SK-N-SH treated with all-trans-retinoic acid at 6 μM for 48 hours (cell line): ENCODE data around the gene EVA1C.

Experiments
- ATAC-seq: fragments of 200-7000 bp; cut with Tn5 transposase; 3 replicates; pipeline ENCODE4 v1.9.1; 2020; ENCODE audit warnings: mild to moderate bottlenecking, moderate library complexity
- ARNTL ChIP-seq: fragments of 450-650 bp; formaldehyde crosslinking; IDR thresholded peaks from 2 replicates; pipeline ENCODE4 v1.5.0; 2020; ENCODE audit warnings: low read depth, mild to moderate bottlenecking, moderate library complexity, borderline replicate concordance
- BACH2 ChIP-seq: fragments of 250-450 bp; sonication (Bioruptor Pico); IDR thresholded peaks from 2 replicates; pipeline ENCODE4 v1.9.0; 2021; ENCODE audit warnings: mild to moderate bottlenecking, borderline replicate concordance
- CSDC2 ChIP-seq: fragments of 250-450 bp; sonication (Bioruptor Pico); IDR thresholded peaks from 2 replicates; pipeline ENCODE4 v1.5.0; 2020; ENCODE audit warnings: mild to moderate bottlenecking, moderate library complexity
- CSRNP3 ChIP-seq: fragments of 250-450 bp; sonication (Bioruptor Pico); IDR thresholded peaks from 2 replicates; pipeline ENCODE4 v1.5.1; 2021; ENCODE audit warnings: mild to moderate bottlenecking, moderate library complexity
- ESRRG ChIP-seq: fragments of 250-450 bp; sonication (Bioruptor Pico); IDR thresholded peaks from 2 replicates; pipeline ENCODE4 v1.6.1; 2021; ENCODE audit warnings: mild to moderate bottlenecking
- GLIS3 ChIP-seq: fragments of 250-450 bp; sonication (Bioruptor Pico); IDR thresholded peaks from 2 replicates; pipeline ENCODE4 v1.5.0; 2020; ENCODE audit warnings: mild to moderate bottlenecking, moderate library complexity
- ISL1 ChIP-seq: fragments of 250-450 bp; sonication (Bioruptor Pico); IDR thresholded peaks from 2 replicates; pipeline ENCODE4 v2.1.2; 2022; ENCODE audit warnings: mild to moderate bottlenecking, moderate library complexity
- SNAI2 ChIP-seq: fragments of 250-450 bp; sonication (Bioruptor Pico); IDR thresholded peaks from 2 replicates; pipeline ENCODE4 v1.5.0; 2020; ENCODE audit warnings: mild to moderate bottlenecking, moderate library complexity
- TCF4 ChIP-seq: fragments of 250-450 bp; sonication (Bioruptor Pico); IDR thresholded peaks from 2 replicates; pipeline ENCODE4 v1.8.0; 2021; ENCODE audit warnings: mild to moderate bottlenecking, moderate library complexity, borderline replicate concordance
- TOX ChIP-seq: fragments of 250-450 bp; sonication (Bioruptor Pico); IDR thresholded peaks from 2 replicates; pipeline ENCODE4 v1.8.0; 2021; ENCODE audit warnings: mild to moderate bottlenecking, moderate library complexity, borderline replicate concordance
- ZC3H10 ChIP-seq: fragments of 250-450 bp; sonication (Bioruptor Pico); IDR thresholded peaks from 2 replicates; pipeline ENCODE4 v1.5.1; 2021; ENCODE audit warnings: mild to moderate bottlenecking, moderate library complexity
- ZFP3 ChIP-seq: fragments of 250-450 bp; sonication (Bioruptor Pico); IDR thresholded peaks from 2 replicates; pipeline ENCODE4 v1.5.0; 2020; ENCODE audit warnings: mild to moderate bottlenecking, moderate library complexity
- ZFP30 ChIP-seq: fragments of 450-650 bp; formaldehyde crosslinking; IDR thresholded peaks from 2 replicates; pipeline ENCODE4 v1.5.0; 2022; ENCODE audit warnings: mild to moderate bottlenecking, moderate library complexity
- ZNF565 ChIP-seq: fragments of 450-650 bp; formaldehyde crosslinking; conservative IDR thresholded peaks from 2 replicates; pipeline ENCODE4 v1.5.0; 2020; ENCODE audit warnings: low read depth, mild to moderate bottlenecking, moderate library complexity
- ZNF70 ChIP-seq: fragments of 450-650 bp; formaldehyde crosslinking; IDR thresholded peaks from 2 replicates; pipeline ENCODE4 v1.5.0; 2020; ENCODE audit warnings: mild to moderate bottlenecking, moderate library complexity
- ZNF8 ChIP-seq: fragments of 450-650 bp; formaldehyde crosslinking; IDR thresholded peaks from 2 replicates; pipeline ENCODE4 v1.5.0; 2020; ENCODE audit warnings: mild to moderate bottlenecking, moderate library complexity
- TF ChIP-seq, protein P1 (sequence below): fragments of 250-450 bp; sonication (Bioruptor Pico); IDR thresholded peaks from 2 replicates; pipeline ENCODE4 v1.8.0; 2020; ENCODE audit warnings: mild to moderate bottlenecking, moderate library complexity, borderline replicate concordance
- TF ChIP-seq, protein P2 (sequence below): fragments of 250-450 bp; sonication (Bioruptor Pico); IDR thresholded peaks from 2 replicates; pipeline ENCODE4 v1.5.1; 2020; ENCODE audit warnings: low read depth, mild to moderate bottlenecking, moderate library complexity
- TF ChIP-seq, protein P3 (sequence below): fragments of 250-450 bp; sonication (Bioruptor Pico); IDR thresholded peaks from 2 replicates; pipeline ENCODE4 v1.5.0; 2020; ENCODE audit warnings: mild to moderate bottlenecking, moderate library complexity

EVA1C gene

GRCh38 chr21:32381571-32381970, 30.9 kb upstream of the EVA1C start:
- no peak; the same call in 2 of the 3 replicates for ATAC-seq
- no peak for TF ChIP-seq ZNF8 (CRISPR knock-in tag)
- no peak for TF ChIP-seq TOX (CRISPR knock-in tag)
- TF ChIP-seq ZNF70 (CRISPR knock-in tag) = no peak
- TF ChIP-seq, protein P1, sequence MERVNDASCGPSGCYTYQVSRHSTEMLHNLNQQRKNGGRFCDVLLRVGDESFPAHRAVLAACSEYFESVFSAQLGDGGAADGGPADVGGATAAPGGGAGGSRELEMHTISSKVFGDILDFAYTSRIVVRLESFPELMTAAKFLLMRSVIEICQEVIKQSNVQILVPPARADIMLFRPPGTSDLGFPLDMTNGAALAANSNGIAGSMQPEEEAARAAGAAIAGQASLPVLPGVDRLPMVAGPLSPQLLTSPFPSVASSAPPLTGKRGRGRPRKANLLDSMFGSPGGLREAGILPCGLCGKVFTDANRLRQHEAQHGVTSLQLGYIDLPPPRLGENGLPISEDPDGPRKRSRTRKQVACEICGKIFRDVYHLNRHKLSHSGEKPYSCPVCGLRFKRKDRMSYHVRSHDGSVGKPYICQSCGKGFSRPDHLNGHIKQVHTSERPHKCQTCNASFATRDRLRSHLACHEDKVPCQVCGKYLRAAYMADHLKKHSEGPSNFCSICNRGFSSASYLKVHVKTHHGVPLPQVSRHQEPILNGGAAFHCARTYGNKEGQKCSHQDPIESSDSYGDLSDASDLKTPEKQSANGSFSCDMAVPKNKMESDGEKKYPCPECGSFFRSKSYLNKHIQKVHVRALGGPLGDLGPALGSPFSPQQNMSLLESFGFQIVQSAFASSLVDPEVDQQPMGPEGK (CRISPR knock-in tag) = no peak
- no peak for TF ChIP-seq ZFP30 (CRISPR knock-in tag)
- no peak for TF ChIP-seq ZFP3 (CRISPR knock-in tag)
- TF ChIP-seq ZC3H10 (CRISPR knock-in tag) = no peak
- no peak for TF ChIP-seq ESRRG (CRISPR knock-in tag)
- TF ChIP-seq BACH2 (CRISPR knock-in tag) = no peak
- TF ChIP-seq TCF4 (CRISPR knock-in tag) = no peak
- no peak for TF ChIP-seq ZNF565 (CRISPR knock-in tag)
- no peak for TF ChIP-seq ISL1 (CRISPR knock-in tag)
- no peak for TF ChIP-seq CSDC2 (CRISPR knock-in tag)
- TF ChIP-seq SNAI2 (CRISPR knock-in tag) = no peak
- no peak for TF ChIP-seq ARNTL (CRISPR knock-in tag)
- no peak for TF ChIP-seq GLIS3 (CRISPR knock-in tag)
- TF ChIP-seq, protein P2, sequence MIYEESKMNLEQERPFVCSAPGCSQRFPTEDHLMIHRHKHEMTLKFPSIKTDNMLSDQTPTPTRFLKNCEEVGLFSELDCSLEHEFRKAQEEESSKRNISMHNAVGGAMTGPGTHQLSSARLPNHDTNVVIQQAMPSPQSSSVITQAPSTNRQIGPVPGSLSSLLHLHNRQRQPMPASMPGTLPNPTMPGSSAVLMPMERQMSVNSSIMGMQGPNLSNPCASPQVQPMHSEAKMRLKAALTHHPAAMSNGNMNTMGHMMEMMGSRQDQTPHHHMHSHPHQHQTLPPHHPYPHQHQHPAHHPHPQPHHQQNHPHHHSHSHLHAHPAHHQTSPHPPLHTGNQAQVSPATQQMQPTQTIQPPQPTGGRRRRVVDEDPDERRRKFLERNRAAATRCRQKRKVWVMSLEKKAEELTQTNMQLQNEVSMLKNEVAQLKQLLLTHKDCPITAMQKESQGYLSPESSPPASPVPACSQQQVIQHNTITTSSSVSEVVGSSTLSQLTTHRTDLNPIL (CRISPR knock-in tag) = no peak
- TF ChIP-seq CSRNP3 = no peak
- TF ChIP-seq, all 23 proteins: peak for 0

DNA sequence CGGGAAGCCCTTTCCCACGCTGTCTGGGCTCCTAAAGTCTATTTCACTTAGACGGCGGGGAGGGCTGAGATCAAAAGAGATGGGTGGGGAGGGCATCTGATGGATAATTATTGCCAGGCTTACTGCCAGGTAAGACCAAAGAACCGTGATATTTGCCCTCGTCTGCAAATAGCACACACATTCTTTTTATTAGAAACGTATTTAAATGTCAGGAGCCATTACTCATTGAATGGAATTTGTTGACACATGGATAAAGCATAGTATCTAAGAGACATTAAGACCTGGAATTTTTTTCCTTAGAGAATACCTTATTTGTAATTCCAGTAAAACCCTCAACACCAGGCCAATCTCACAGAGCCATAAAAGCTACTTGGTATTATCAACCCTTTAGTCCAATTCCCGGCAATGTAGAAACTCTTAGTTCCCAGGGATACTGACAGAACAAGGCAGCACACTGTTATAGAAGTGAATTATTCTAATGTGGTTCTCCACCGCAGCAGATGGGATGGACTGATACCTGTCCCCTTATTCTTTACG, 30.3 kb upstream of the EVA1C start:
- ATAC-seq = peak; percentile 77
- no peak for TF ChIP-seq CSRNP3
- no peak for TF ChIP-seq BACH2 (CRISPR knock-in tag)
- peak; percentile 37; the same call in 1 of the 2 replicates for TF ChIP-seq ISL1 (CRISPR knock-in tag)
- TF ChIP-seq, protein P1 (CRISPR knock-in tag) = 0 out of 2 replicates have a peak, but pooled peaks have one; percentile 16
- TF ChIP-seq, protein P3, sequence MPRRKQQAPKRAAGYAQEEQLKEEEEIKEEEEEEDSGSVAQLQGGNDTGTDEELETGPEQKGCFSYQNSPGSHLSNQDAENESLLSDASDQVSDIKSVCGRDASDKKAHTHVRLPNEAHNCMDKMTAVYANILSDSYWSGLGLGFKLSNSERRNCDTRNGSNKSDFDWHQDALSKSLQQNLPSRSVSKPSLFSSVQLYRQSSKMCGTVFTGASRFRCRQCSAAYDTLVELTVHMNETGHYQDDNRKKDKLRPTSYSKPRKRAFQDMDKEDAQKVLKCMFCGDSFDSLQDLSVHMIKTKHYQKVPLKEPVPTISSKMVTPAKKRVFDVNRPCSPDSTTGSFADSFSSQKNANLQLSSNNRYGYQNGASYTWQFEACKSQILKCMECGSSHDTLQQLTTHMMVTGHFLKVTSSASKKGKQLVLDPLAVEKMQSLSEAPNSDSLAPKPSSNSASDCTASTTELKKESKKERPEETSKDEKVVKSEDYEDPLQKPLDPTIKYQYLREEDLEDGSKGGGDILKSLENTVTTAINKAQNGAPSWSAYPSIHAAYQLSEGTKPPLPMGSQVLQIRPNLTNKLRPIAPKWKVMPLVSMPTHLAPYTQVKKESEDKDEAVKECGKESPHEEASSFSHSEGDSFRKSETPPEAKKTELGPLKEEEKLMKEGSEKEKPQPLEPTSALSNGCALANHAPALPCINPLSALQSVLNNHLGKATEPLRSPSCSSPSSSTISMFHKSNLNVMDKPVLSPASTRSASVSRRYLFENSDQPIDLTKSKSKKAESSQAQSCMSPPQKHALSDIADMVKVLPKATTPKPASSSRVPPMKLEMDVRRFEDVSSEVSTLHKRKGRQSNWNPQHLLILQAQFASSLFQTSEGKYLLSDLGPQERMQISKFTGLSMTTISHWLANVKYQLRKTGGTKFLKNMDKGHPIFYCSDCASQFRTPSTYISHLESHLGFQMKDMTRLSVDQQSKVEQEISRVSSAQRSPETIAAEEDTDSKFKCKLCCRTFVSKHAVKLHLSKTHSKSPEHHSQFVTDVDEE (CRISPR knock-in tag) = no peak
